A673 (cell line): ENCODE results near the gene ANKRD35.

ENCODE experiments used
- CTCF ChIP-seq: fragments of 300-800, 200-600 bp; sonication (generic); conservative IDR thresholded peaks from 2 replicates; pipeline ENCODE4 v1.5.1; 2017; ENCODE audit warnings: low read depth, mild to moderate bottlenecking, antibody characterized with exemption, low read length, moderate library complexity, mixed read lengths
- EZH2 ChIP-seq: fragments of 200-600 bp; sonication (generic); IDR thresholded peaks from 2 replicates; pipeline ENCODE4 v1.6.1; 2017; ENCODE audit warnings: borderline replicate concordance, low read depth, mild to moderate bottlenecking, mixed read lengths, antibody characterized with exemption, low read length; ENCODE audit not compliant: poor library complexity, severe bottlenecking

GRCh38 chr1:145826030-145826429 is 59.6 kb downstream of the ANKRD35 start:
- TF ChIP-seq CTCF (no peak), EZH2 (no peak)
